Breast epithelium (tissue), 4 donors: ENCODE results near the gene FTSJ3. TPM values are rescaled to one million over a fixed set of nuclear protein-coding genes. Genes with fewer than 3 reads are reported as not detected.
"Not testable (repeated sequence)": the region's sequence is repeated elsewhere in the genome, so short reads cannot be mapped to it uniquely, and the experiment has no call there.

Experiments used
- DNase-seq, 2 donors: peaks; one replicate each; pipeline ENCODE4 v3.0.0-alpha.2; 2019; ENCODE audit warnings: low spot score in 2 of 2
- H3K27ac ChIP-seq, 2 donors: fragments of 200-600 bp; sonication (generic) in 1 of 2; one replicate each; pipeline ENCODE4 v1.5.1; 2016 to 2019; ENCODE audit warnings: mild to moderate bottlenecking in 1 of 2
- H3K27me3 ChIP-seq, 2 donors: fragments of 200-600 bp; sonication (generic) in 1 of 2; one replicate each; pipeline versions ENCODE4 v1.5.1 to v1.6.0; 2017 to 2019; ENCODE audit warnings: control low read depth in 1 of 2, mild to moderate bottlenecking in 1 of 2
- H3K36me3 ChIP-seq: fragments of 200-600 bp; one replicate; pipeline ENCODE4 v1.5.1; 2019
- H3K4me1 ChIP-seq, 2 donors: fragments of 200-600 bp; sonication (generic); one replicate each; pipeline ENCODE4 v1.5.1; 2016 to 2019; ENCODE audit warnings: control low read depth in 1 of 2
- H3K4me3 ChIP-seq, 3 donors: fragments of 200-600 bp; sonication (generic); 1 replicate in 2 of 3; 2 replicates in 1 of 3; pipeline ENCODE4 v1.5.1; 2016 to 2019; ENCODE audit warnings: mild to moderate bottlenecking in 3 of 3, moderate library complexity in 2 of 3
- H3K9me3 ChIP-seq, 2 donors: fragments of 200-600 bp; sonication (generic) in 1 of 2; one replicate each; pipeline ENCODE4 v1.5.1; 2016 to 2019; ENCODE audit warnings: control low read depth in 1 of 2
- POLR2A ChIP-seq: fragments of 450-650 bp; IDR thresholded peaks from one replicate; pipeline ENCODE4 v1.6.1; 2016; ENCODE audit warnings: antibody characterized with exemption, mild to moderate bottlenecking, moderate library complexity
- POLR2AphosphoS5 ChIP-seq, 3 donors: sonication (generic); formaldehyde crosslinking; IDR thresholded peaks; one replicate each; pipeline ENCODE4 v1.6.1; 2017; ENCODE audit warnings: antibody characterized with exemption in 3 of 3
- intact Hi-C: fragments of 100-400 bp; cut with DNase I; formaldehyde crosslinking; loops from one replicate; pipeline ENCODE4 v1.15.1; 2023; ENCODE audit warnings: low total_unique reads
- total RNA-seq, 3 donors: library from RNA; depleted of rRNA; stranded (reverse); fragments of >200 nt; gene quantifications; one replicate each; pipeline ENCODE4 v1.1.0, GENCODE V29; 2016
- TF ChIP-seq, protein P1 (sequence below), 3 donors: fragments of 450-650 bp; IDR thresholded peaks; one replicate each; pipeline ENCODE4 v1.5.1; 2016 to 2017; ENCODE audit warnings: antibody characterized with exemption in 3 of 3, mild to moderate bottlenecking in 3 of 3, moderate library complexity in 3 of 3

The FTSJ3 gene
- total RNA-seq, 3 donors from 2014 or later, result 55.4 to 78.7 (median 59.1) TPM

DNA sequence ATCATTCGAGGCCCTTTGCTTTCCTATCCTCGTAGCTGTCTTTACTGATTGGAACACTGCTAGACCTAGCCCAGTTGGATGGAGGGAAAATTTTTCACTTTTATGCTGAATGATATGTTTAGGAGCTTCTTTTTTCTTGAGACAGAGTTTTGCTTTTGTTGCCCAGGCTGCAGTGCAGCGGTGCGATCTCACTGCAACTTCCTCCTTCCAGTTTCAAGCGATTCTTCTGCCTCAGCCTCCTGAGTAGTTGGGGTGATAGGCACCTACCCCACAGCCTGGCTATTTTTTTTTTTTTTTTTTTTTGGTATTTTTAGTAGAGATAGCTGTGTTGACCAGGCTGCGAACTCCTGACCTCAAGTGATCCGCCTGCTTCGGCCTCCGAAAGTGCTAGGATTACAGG, 17.5 kb downstream of the FTSJ3 start:
- intact Hi-C loops, result no loop called here
- Histone ChIP-seq H3K36me3 (peaks cover 26% of the 10 kb centered on the region), H3K4me1 (no peaks in the 10 kb centered on the region), H3K27ac (no peak overlapping the region), H3K27me3 (no peaks in the 10 kb centered on the region), H3K4me3 (no peak overlapping the region), H3K9me3 (no peaks in the 10 kb centered on the region)
- TF ChIP-seq, protein P1, sequence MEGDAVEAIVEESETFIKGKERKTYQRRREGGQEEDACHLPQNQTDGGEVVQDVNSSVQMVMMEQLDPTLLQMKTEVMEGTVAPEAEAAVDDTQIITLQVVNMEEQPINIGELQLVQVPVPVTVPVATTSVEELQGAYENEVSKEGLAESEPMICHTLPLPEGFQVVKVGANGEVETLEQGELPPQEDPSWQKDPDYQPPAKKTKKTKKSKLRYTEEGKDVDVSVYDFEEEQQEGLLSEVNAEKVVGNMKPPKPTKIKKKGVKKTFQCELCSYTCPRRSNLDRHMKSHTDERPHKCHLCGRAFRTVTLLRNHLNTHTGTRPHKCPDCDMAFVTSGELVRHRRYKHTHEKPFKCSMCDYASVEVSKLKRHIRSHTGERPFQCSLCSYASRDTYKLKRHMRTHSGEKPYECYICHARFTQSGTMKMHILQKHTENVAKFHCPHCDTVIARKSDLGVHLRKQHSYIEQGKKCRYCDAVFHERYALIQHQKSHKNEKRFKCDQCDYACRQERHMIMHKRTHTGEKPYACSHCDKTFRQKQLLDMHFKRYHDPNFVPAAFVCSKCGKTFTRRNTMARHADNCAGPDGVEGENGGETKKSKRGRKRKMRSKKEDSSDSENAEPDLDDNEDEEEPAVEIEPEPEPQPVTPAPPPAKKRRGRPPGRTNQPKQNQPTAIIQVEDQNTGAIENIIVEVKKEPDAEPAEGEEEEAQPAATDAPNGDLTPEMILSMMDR (IDR thresholded peaks at IDR 0.05), result no peak
- no peak for TF ChIP-seq POLR2A
- no peak for TF ChIP-seq POLR2AphosphoS5 (IDR thresholded peaks at IDR 0.05)
- no peak for DNase-seq

DNA sequence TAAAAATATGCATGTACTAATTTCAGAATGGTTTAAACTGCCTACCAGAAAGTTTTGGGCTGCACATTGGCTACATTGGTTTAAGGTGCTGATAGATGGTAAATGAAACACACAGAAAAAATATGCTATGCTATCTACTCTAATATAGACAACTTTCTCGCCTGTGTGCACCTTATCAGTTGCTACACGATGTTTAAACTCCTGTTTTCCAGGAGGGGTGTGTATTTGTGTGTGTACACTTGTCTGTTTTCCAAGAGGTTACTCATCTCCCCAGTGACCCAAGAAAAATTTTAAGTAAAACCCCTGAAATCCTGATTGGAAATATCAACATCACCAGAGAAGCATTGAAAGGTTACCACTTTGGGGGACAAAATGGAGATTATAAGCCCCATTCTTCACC, 21.9 kb downstream of the FTSJ3 start:
- Histone ChIP-seq H3K36me3 (peaks cover 11% of the 10 kb centered on the region), H3K9me3 (no peaks in the 10 kb centered on the region), H3K27me3 (no peaks in the 10 kb centered on the region), H3K4me3 (no peak overlapping the region), H3K27ac (no peak overlapping the region), H3K4me1 (no peaks in the 10 kb centered on the region)
- intact Hi-C loops, result no loop called here
- DNase-seq, result no peak
- no peak for TF ChIP-seq POLR2AphosphoS5 (IDR thresholded peaks at IDR 0.05)
- TF ChIP-seq POLR2A, result no peak
- TF ChIP-seq, protein P1 (IDR thresholded peaks at IDR 0.05), result no peak

DNA sequence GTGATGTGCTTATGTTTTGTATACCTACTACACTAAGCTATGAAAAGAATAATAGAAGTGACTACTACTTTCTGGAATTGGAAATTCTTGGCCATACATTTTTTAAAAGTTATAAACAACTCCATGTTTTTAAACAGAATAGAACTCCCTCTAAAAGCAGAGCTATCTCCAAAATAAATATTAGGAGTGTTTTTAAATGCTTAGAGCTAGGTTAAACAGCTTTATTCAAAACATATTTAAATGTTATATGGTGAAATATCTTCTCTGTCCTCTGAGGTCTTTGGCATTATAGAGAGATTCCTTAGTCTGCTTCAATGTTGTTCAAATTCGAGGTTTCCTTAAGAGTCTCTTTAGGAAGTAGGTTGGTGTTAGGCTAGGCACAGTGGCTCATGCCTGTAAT, 23.1 kb downstream of the FTSJ3 start:
- Histone ChIP-seq H3K9me3 (no peaks in the 10 kb centered on the region), H3K4me3 (no peak overlapping the region), H3K4me1 (no peaks in the 10 kb centered on the region), H3K27me3 (no peaks in the 10 kb centered on the region), H3K27ac (no peak overlapping the region), H3K36me3 (peaks cover 11% of the 10 kb centered on the region)
- intact Hi-C loops, result no loop called here
- TF ChIP-seq, protein P1 (IDR thresholded peaks at IDR 0.05), result no peak
- TF ChIP-seq POLR2A, result no peak
- TF ChIP-seq POLR2AphosphoS5 (IDR thresholded peaks at IDR 0.05), result no peak
- DNase-seq, result no peak

GRCh38 chr17:63800783-63801182, 26.7 kb downstream of the FTSJ3 start:
- Histone ChIP-seq H3K36me3 (peaks cover 12% of the 10 kb centered on the region), H3K27ac (no peak overlapping the region), H3K4me3 (no peak overlapping the region), H3K27me3 (no peaks in the 10 kb centered on the region), H3K4me1 (no peaks in the 10 kb centered on the region), H3K9me3 (no peaks in the 10 kb centered on the region)
- DNase-seq, result no peak
- TF ChIP-seq POLR2A (no peak), POLR2AphosphoS5 (IDR thresholded peaks at IDR 0.05) (no peak)
- TF ChIP-seq, protein P1 (IDR thresholded peaks at IDR 0.05), result no peak
- intact Hi-C loops, result no loop called here

- DNase-seq, result no peak
- Histone ChIP-seq H3K36me3 (peaks cover 7% of the 10 kb centered on the region), H3K9me3 (no peaks in the 10 kb centered on the region), H3K4me1 (no peaks in the 10 kb centered on the region), H3K4me3 (no peak overlapping the region), H3K27me3 (no peaks in the 10 kb centered on the region), H3K27ac (no peak overlapping the region)
- TF ChIP-seq POLR2A (no peak), POLR2AphosphoS5 (IDR thresholded peaks at IDR 0.05) (no peak)
- TF ChIP-seq, protein P1 (IDR thresholded peaks at IDR 0.05), result no peak
- intact Hi-C loops, result no loop called here
Observed at GRCh38 chr17:63798572-63799106, 28.8 kb downstream of the FTSJ3 start.

- DNase-seq, H3K27me3 ChIP-seq, H3K4me1 ChIP-seq, intact Hi-C loops, H3K4me3 ChIP-seq, H3K36me3 ChIP-seq, H3K9me3 ChIP-seq, H3K27ac ChIP-seq: not testable (repeated sequence)
Observed at GRCh38 chr17:63796375-63796774, 31.1 kb downstream of the FTSJ3 start.
